SK-N-SH (cell line): ENCODE results near the gene TSPAN14. TPM values are rescaled to one million over a fixed set of nuclear protein-coding genes. Genes with fewer than 3 reads are reported as not detected.

Source experiments
- CTCF ChIA-PET: fragments of 300-600, 350-600 bp; formaldehyde crosslinking; extraction: SDS; loops from one replicate; lab custom pipeline; 2021; lab: Yijun Ruan, JAX
- POLR2A ChIA-PET: fragments of 350-600 bp; sonication (Branson Sonifier 250); formaldehyde crosslinking; extraction: SDS; loops from one replicate; lab custom pipeline; 2020; ENCODE audit warnings: antibody characterized with exemption, inconsistent platforms; lab: Yijun Ruan, JAX
- DNase-seq: peaks from one replicate; pipeline ENCODE4 v3.0.0; 2012
- H2AFZ ChIP-seq: fragments of 200-600 bp; sonication (generic); 2 replicates; pipeline ENCODE4 v1.8.1; 2016; ENCODE audit warnings: antibody characterized with exemption, mild to moderate bottlenecking, low read depth
- H3F3A ChIP-seq: fragments of 200-600 bp; sonication (generic); replicated peaks from 2 replicates; pipeline ENCODE3; 2016; ENCODE audit warnings: antibody characterized with exemption, mild to moderate bottlenecking; ENCODE audit not compliant: insufficient read depth
- H3K27ac ChIP-seq, 2 experiments: fragments of 200-500 bp in 1 of 2; fragments of 200-600 bp in 1 of 2; sonication (Bioruptor generic) in 1 of 2; sonication (generic), shearing (Covaris generic) in 1 of 2; 2 replicates each; pipeline versions ENCODE4 v1.5.1 to v1.6.1; 2014 to 2016; ENCODE audit warnings: low read depth in 2 of 2, inconsistent platforms in 1 of 2, low read length in 1 of 2, mild to moderate bottlenecking in 1 of 2, mixed read lengths in 1 of 2
- H3K27me3 ChIP-seq: fragments of 200-600 bp; sonication (generic), shearing (Covaris generic); 2 replicates; pipeline ENCODE4 v1.6.1; 2016; ENCODE audit warnings: mixed run types; ENCODE audit not compliant: insufficient read depth
- H3K36me3 ChIP-seq, 2 experiments: fragments of 200-500 bp in 1 of 2; fragments of 200-600 bp in 1 of 2; sonication (Bioruptor generic) in 1 of 2; sonication (generic) in 1 of 2; replicated peaks in 1 of 2; 2 replicates each; pipeline versions ENCODE3 to v1.5.1; 2014 to 2016; ENCODE audit warnings: low read length in 1 of 2, mild to moderate bottlenecking in 1 of 2; ENCODE audit not compliant: insufficient read depth in 2 of 2, control insufficient read depth in 1 of 2
- H3K4me1 ChIP-seq, 2 experiments: fragments of 200-500 bp in 1 of 2; fragments of 200-600 bp in 1 of 2; sonication (Bioruptor generic) in 1 of 2; sonication (generic), shearing (Covaris generic) in 1 of 2; 2 replicates each; pipeline versions ENCODE4 v1.5.1 to v1.6.1; 2014 to 2016; ENCODE audit warnings: low read depth in 1 of 2, low read length in 1 of 2, mixed run types in 1 of 2; ENCODE audit not compliant: insufficient read depth in 2 of 2, control insufficient read depth in 1 of 2
- H3K4me2 ChIP-seq: fragments of 200-600 bp; sonication (generic), shearing (Covaris generic); 2 replicates; pipeline ENCODE4 v1.6.1; 2017; ENCODE audit warnings: mixed run types
- H3K4me3 ChIP-seq, 2 experiments: fragments of 200-500 bp in 1 of 2; fragments of 200-600 bp in 1 of 2; sonication (Bioruptor generic) in 1 of 2; sonication (generic), shearing (Covaris generic) in 1 of 2; 2 replicates each; pipeline versions ENCODE4 v1.5.1 to v1.8.1; 2014 to 2016; ENCODE audit warnings: low read depth in 2 of 2, inconsistent platforms in 1 of 2, low read length in 1 of 2, mild to moderate bottlenecking in 1 of 2, mixed read lengths in 1 of 2, moderate library complexity in 1 of 2
- H3K79me2 ChIP-seq: fragments of 200-600 bp; sonication (generic); 2 replicates; pipeline ENCODE4 v1.8.1; 2017; ENCODE audit warnings: mild to moderate bottlenecking; ENCODE audit not compliant: insufficient read depth
- H3K9ac ChIP-seq: fragments of 200-600 bp; sonication (generic); 2 replicates; pipeline ENCODE4 v1.6.1; 2017; ENCODE audit warnings: mixed run types
- H3K9me2 ChIP-seq: fragments of 200-600 bp; sonication (generic); 2 replicates; pipeline ENCODE4 v1.6.1; 2017; ENCODE audit warnings: mixed run types
- H3K9me3 ChIP-seq: fragments of 200-600 bp; sonication (generic); 2 replicates; pipeline ENCODE4 v1.6.1; 2017; ENCODE audit warnings: mixed run types, mild to moderate bottlenecking, moderate library complexity
- H4K20me1 ChIP-seq: fragments of 200-600 bp; sonication (generic); 2 replicates; pipeline ENCODE4 v1.6.1; 2017; ENCODE audit warnings: mild to moderate bottlenecking, mixed run types; ENCODE audit not compliant: insufficient read depth
- EZH2phosphoT487 ChIP-seq: fragments of 200-600 bp; sonication (generic); IDR thresholded peaks from 2 replicates; pipeline ENCODE4 v1.6.1; 2017; ENCODE audit warnings: low read depth, mixed run types, mild to moderate bottlenecking, antibody characterized with exemption, moderate library complexity, borderline replicate concordance
- MXI1 ChIP-seq: IDR thresholded peaks from 2 replicates; pipeline ENCODE4 v1.6.1; 2012; ENCODE audit warnings: mild to moderate bottlenecking, low read depth, low read length, improper control_type of control experiment
- PBX3 ChIP-seq: IDR thresholded peaks from 2 replicates; pipeline ENCODE4; 2012
- REST ChIP-seq: IDR thresholded peaks from 2 replicates; pipeline ENCODE4 v1.6.1; 2012; ENCODE audit warnings: mild to moderate bottlenecking, low read depth, low read length, moderate library complexity
- WGBS: methylation state at CpG from one replicate; pipeline ENCODE4 v1.1.6; 2017; ENCODE audit warnings: low lambda C conversion rate; 5-methylcytosine and 5-hydroxymethylcytosine counted together
- polyA plus RNA-seq, 3 experiments: library from polyadenylated mRNA; depleted of rRNA; stranded (reverse); fragments of >200 nt; gene quantifications; 2 replicates each; pipeline ENCODE4 v1.2.3, GENCODE V29; 2012
- TF ChIP-seq, protein P1 (sequence below): fragments of 200-600 bp; sonication (generic); IDR thresholded peaks from 2 replicates; pipeline ENCODE4 v1.6.1; 2017; ENCODE audit warnings: antibody characterized with exemption, mild to moderate bottlenecking, moderate library complexity

Gene TSPAN14
- polyA plus RNA-seq, 1 of the 3 experiments (the other 2 are of a cell fraction) = 78.1 TPM

DNA sequence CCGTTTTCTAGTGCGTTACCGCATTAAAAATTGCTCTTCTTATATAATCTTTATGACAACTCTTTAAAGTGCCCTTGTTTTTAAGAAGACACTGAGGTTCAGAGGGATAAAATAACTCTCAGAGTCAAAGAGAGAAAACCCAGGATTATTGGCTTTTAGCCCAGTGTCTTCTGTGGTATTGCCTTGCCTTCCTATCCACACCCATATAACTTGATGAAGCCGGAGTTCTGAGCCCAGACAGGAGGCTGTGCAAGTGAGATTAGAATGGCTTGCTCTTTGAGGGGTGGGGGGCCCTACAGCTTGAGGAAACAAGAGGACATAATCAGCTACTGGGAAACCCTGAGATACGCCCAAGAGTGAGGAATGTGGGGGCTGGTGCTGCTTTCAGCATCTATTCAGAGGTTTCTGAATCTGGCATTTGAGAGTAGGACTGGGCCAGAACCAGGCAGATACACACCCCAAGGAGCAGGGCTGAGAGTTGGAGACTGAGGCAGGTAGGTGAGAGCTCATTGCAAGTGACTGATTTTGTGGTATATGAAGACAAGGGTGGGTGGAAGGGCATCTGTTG lies 43.4 kb upstream of the TSPAN14 start:
- WGBS = 96% methylated on average over 5 of the region's 5 CpGs
- Histone ChIP-seq H3K9ac (no peak overlapping the region), H2AFZ (no peak overlapping the region), H3F3A (peaks cover 5% of the 10 kb centered on the region), H3K4me2 (no peak overlapping the region), H4K20me1 (no peaks in the 10 kb centered on the region), H3K79me2 (no peaks in the 10 kb centered on the region; the same call in 1 of the 2 replicates), H3K36me3 (no peaks in the 10 kb centered on the region), H3K4me1 (peaks cover 18 to 71% of the 10 kb centered on the region in 2 experiments; a peak in 3 of 4 replicates), H3K27ac (peak overlapping the region in 1 of 2 experiments; percentile 56; a peak in 1 of 4 replicates), H3K9me3 (no peaks in the 10 kb centered on the region), H3K4me3 (no peak overlapping the region), H3K27me3 (no peaks in the 10 kb centered on the region), H3K9me2 (no peaks in the 10 kb centered on the region)
- no peak for DNase-seq
- TF ChIP-seq, protein P1, sequence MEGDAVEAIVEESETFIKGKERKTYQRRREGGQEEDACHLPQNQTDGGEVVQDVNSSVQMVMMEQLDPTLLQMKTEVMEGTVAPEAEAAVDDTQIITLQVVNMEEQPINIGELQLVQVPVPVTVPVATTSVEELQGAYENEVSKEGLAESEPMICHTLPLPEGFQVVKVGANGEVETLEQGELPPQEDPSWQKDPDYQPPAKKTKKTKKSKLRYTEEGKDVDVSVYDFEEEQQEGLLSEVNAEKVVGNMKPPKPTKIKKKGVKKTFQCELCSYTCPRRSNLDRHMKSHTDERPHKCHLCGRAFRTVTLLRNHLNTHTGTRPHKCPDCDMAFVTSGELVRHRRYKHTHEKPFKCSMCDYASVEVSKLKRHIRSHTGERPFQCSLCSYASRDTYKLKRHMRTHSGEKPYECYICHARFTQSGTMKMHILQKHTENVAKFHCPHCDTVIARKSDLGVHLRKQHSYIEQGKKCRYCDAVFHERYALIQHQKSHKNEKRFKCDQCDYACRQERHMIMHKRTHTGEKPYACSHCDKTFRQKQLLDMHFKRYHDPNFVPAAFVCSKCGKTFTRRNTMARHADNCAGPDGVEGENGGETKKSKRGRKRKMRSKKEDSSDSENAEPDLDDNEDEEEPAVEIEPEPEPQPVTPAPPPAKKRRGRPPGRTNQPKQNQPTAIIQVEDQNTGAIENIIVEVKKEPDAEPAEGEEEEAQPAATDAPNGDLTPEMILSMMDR = no peak
- no peak for TF ChIP-seq REST
- no peak for TF ChIP-seq PBX3
- POLR2A ChIA-PET = interaction anchor here (1.1 kb wide), 1 partner anchor 28 kb away, joined by 3 read pairs; no protein-coding TSS in a partner anchor
- CTCF ChIA-PET = interaction anchor here (1.3 to 3.5 kb wide), 6 partner anchors 22 to 535 kb away, joined by 3 to 20 read pairs (median 4); no protein-coding TSS in a partner anchor

DNA sequence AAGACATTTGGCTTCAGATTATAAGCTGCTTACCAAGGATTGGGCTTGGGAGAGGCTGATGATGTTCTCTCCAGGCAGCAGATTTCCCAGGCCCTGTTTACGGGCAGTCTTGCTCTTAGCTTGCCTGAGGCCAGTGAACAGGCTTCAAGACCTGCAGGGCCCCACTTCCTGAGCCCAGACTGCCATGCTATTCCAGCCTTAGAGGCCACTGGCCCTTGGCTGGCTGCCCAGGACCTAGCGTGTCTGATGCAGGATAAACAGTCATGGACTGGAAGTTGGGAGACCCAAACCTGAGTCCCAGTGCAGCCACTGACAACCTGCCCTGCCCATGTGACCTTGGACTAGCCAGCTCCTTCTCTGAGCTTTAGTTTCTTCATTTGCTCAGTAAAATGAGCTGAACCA lies 42.8 kb upstream of the TSPAN14 start:
- no peak overlapping the region for H3K4me3 ChIP-seq
- peak; percentile 49 for DNase-seq
- H2AFZ ChIP-seq = no peak overlapping the region
- H3K36me3 ChIP-seq = no peaks in the 10 kb centered on the region
- H3K9me2 ChIP-seq = no peaks in the 10 kb centered on the region
- H3F3A ChIP-seq = peaks cover 5% of the 10 kb centered on the region
- H3K9me3 ChIP-seq = no peaks in the 10 kb centered on the region
- H4K20me1 ChIP-seq = no peaks in the 10 kb centered on the region
- POLR2A ChIA-PET = no interaction called here
- TF ChIP-seq MXI1 = 0 out of 2 replicates have a peak, but pooled peaks have one; percentile 31
- no peak for TF ChIP-seq EZH2phosphoT487
- WGBS = 67% methylated on average over 1 of the region's 2 CpGs
- H3K9ac ChIP-seq = no peak overlapping the region
- H3K79me2 ChIP-seq = no peaks in the 10 kb centered on the region; the same call in 1 of the 2 replicates
- H3K4me2 ChIP-seq = no peak overlapping the region
- CTCF ChIA-PET = interaction anchor here (1.5 to 3.5 kb wide), 5 partner anchors 23 to 534 kb away, joined by 3 to 20 read pairs (median 4); no protein-coding TSS in a partner anchor
- H3K27ac ChIP-seq = peak overlapping the region in 1 of 2 experiments; percentile 56; a peak in 1 of 4 replicates
- no peaks in the 10 kb centered on the region for H3K27me3 ChIP-seq
- H3K4me1 ChIP-seq = peaks cover 18 to 74% of the 10 kb centered on the region in 2 experiments; a peak in 3 of 4 replicates
